ENCODE results near the gene C1orf226. TPM values are rescaled to one million over a fixed set of nuclear protein-coding genes. Genes with fewer than 3 reads are reported as not detected.

Gene C1orf226
- total RNA-seq, 1 donor from 2014 or later: 12.6 TPM

DNA sequence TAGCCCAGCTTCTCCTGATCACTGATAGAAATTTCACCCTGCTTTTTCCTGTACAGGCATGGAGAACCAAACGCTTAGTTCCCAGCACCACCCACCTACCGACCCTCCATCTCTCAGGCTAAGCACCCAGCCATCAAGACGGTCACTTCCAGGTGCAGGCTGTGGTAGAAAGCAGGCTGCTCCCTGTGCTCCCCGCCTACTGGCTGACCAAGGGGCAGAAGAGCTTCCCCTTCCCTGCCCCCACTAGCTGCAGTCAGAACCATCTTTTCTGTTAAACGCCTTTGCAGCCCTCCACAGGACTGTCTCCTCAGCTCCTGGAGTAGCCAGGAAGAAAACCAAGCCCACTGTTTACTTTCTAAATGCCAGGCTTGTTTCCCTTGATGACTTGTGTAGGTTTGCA lies 27.8 kb upstream of the C1orf226 start:
- Mint-ChIP-seq H3K27ac (no peak overlapping the region), H3K27me3 (no peaks in the 10 kb centered on the region), H3K36me3 (peaks cover 29% of the 10 kb centered on the region), H3K4me3 (no peak overlapping the region), H3K4me1 (ENCODE audit: unreplicated experiment) (peaks cover 21% of the 10 kb centered on the region), H3K9me3 (peaks cover 5% of the 10 kb centered on the region)
- no peak for DNase-seq (ENCODE audit: extremely low spot score, unreplicated experiment)
- TF ChIP-seq, protein P1, sequence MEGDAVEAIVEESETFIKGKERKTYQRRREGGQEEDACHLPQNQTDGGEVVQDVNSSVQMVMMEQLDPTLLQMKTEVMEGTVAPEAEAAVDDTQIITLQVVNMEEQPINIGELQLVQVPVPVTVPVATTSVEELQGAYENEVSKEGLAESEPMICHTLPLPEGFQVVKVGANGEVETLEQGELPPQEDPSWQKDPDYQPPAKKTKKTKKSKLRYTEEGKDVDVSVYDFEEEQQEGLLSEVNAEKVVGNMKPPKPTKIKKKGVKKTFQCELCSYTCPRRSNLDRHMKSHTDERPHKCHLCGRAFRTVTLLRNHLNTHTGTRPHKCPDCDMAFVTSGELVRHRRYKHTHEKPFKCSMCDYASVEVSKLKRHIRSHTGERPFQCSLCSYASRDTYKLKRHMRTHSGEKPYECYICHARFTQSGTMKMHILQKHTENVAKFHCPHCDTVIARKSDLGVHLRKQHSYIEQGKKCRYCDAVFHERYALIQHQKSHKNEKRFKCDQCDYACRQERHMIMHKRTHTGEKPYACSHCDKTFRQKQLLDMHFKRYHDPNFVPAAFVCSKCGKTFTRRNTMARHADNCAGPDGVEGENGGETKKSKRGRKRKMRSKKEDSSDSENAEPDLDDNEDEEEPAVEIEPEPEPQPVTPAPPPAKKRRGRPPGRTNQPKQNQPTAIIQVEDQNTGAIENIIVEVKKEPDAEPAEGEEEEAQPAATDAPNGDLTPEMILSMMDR (conservative IDR thresholded peaks at IDR 0.05): no peak

DNA sequence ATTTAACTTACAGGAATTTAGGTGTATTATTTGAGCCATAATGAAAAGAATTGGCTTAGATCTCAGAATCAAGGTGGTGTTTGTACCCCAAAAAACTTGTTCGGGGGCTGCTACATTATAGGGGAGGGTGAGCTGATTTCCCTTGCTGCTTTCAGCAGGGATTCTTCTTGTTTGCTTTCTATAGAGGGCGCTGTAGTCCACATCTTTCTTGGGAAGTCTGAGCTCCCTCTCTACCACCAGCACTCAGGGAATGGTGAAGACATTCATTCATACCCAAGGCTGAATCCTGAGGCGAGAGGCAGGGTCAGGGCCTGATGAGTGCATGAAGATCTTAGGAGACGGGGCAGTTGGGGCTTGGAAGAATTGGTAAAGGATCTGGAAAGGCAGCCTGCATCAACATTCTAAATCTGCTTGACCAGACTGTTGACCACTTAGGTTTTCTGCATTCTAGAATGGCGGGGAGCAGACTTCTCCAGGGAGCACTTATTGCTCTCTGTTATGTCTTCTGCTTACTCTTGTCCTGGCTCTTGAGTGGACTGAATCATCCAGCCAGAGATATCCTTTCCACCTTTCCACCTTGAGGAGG lies 23.8 kb upstream of the C1orf226 start:
- peaks cover 27% of the 10 kb centered on the region for H3K36me3 Mint-ChIP-seq
- DNase-seq (ENCODE audit: extremely low spot score, unreplicated experiment): no peak
- peak overlapping the region; percentile 18 for H3K27ac Mint-ChIP-seq
- no peaks in the 10 kb centered on the region for H3K27me3 Mint-ChIP-seq
- H3K4me3 Mint-ChIP-seq: no peak overlapping the region
- no peaks in the 10 kb centered on the region for H3K9me3 Mint-ChIP-seq
- TF ChIP-seq, protein P1 (conservative IDR thresholded peaks at IDR 0.05): peak; percentile 65
- H3K4me1 Mint-ChIP-seq (ENCODE audit: unreplicated experiment): peaks cover 13% of the 10 kb centered on the region

DNA sequence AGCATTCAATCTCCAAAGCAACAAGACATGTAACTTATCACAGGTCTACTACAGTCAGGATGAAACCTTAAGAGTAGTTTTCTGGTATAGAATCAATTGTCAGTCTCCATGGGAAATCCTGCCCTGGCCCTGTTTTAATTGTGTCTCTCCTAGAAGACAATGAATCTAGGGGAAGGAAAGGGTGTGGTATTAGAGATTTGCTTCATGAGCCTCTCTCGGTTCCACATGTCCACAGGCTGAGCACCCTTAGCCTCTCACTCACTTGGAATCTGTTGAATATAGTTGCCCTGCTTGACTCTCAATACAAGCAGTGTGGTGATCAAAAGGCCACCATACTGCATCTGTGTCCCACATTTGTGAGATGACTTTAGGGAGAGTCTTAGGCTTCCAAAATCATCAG lies 22.6 kb upstream of the C1orf226 start:
- H3K9me3 Mint-ChIP-seq: no peaks in the 10 kb centered on the region
- no peak overlapping the region for H3K27ac Mint-ChIP-seq
- H3K4me1 Mint-ChIP-seq (ENCODE audit: unreplicated experiment): peaks cover 3% of the 10 kb centered on the region
- no peak for DNase-seq (ENCODE audit: extremely low spot score, unreplicated experiment)
- H3K27me3 Mint-ChIP-seq: no peaks in the 10 kb centered on the region
- TF ChIP-seq, protein P1 (conservative IDR thresholded peaks at IDR 0.05): no peak
- no peak overlapping the region for H3K4me3 Mint-ChIP-seq
- H3K36me3 Mint-ChIP-seq: peaks cover 27% of the 10 kb centered on the region

DNA sequence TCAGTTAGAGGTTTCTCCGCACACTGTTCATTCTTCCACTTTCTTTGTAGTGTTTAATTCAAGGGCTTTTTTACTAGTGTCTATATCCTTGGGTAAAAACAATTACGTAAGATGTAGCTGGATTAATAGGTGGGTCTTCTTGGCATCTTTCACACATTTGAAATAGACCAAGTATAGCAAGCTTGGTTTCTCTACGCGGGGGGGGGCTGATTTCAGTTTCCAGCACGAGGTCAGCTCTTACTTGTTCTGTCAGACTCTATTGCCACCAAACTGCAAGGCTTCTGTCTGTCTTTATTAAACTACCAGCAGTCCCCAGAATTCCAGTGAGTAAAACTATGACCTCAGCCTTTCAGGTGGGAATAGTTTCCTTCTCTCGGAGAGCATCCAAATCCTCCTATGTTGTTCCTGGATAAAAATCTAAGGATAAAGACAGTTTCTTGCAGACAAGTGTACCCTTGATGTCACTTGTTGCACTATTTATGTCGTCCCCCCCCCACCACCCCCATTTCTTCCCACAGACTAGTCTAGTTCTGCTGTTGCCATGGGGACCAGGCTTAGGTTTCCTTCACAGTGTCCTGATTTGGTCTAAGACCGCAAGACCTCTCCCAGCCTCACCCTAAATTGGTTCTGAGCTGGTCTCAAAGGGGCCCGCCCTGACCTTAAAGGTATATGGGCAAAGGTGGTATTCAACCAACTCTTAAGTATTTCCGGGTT lies 21.8 kb upstream of the C1orf226 start:
- peaks cover 27% of the 10 kb centered on the region for H3K36me3 Mint-ChIP-seq
- TF ChIP-seq, protein P1 (conservative IDR thresholded peaks at IDR 0.05): no peak
- H3K4me3 Mint-ChIP-seq: no peak overlapping the region
- DNase-seq (ENCODE audit: extremely low spot score, unreplicated experiment): no peak
- no peaks in the 10 kb centered on the region for H3K27me3 Mint-ChIP-seq
- H3K4me1 Mint-ChIP-seq (ENCODE audit: unreplicated experiment): no peaks in the 10 kb centered on the region
- H3K27ac Mint-ChIP-seq: no peak overlapping the region
- no peaks in the 10 kb centered on the region for H3K9me3 Mint-ChIP-seq

DNA sequence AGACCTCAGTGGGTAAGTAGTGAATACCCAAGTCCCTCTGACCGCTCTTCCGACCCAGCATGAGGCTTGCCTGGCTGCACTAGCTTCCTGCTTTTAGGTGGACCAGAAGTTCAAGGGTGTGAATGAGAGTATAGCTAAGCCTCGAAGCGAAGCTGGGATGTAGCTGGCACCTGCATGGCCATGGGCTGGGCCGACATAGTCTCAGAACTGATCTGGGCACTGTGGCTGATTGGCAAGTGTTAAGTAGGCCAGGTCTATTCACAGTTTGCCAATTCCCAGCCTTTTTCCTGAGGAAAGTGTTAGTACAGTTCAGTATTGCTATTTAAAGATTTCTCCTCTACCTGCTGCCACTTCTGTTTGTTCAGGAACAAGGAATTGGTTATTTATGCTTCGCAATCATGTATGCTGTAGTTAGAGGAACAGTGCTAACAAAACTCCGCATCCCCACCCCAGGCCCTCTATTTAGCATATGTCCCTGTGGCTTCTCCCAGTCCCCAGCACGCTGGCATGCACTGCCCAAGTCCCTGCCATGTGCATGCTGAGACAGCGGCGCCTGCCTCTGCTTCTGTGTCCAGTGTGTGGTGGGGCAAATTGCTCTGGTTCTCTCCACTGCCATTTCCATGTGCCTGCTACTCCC lies 21.2 kb upstream of the C1orf226 start:
- no peaks in the 10 kb centered on the region for H3K4me1 Mint-ChIP-seq (ENCODE audit: unreplicated experiment)

More for the DNA sequence above, 21.2 kb upstream of the C1orf226 start:
- TF ChIP-seq, protein P1 (conservative IDR thresholded peaks at IDR 0.05): no peak
- Mint-ChIP-seq H3K9me3 (no peaks in the 10 kb centered on the region), H3K36me3 (peaks cover 27% of the 10 kb centered on the region), H3K27ac (no peak overlapping the region), H3K27me3 (no peaks in the 10 kb centered on the region), H3K4me3 (no peak overlapping the region)
- no peak for DNase-seq (ENCODE audit: extremely low spot score, unreplicated experiment)

Data from type B pancreatic cell (in vitro differentiated cells).